HG03159 (cell line): ENCODE measurements around the gene ATXN7L1.

Source experiments
- ATAC-seq: cut with Tn5 transposase; IDR thresholded peaks from one replicate; pipeline ENCODE4 v1.9.1; 2021; ENCODE audit warnings: mild to moderate bottlenecking, moderate library complexity; ENCODE audit not compliant: unreplicated experiment

The ATXN7L1 gene

GRCh38 chr7:105651798-105652197 lies 224.6 kb downstream of the ATXN7L1 start:
- no peak for ATAC-seq

GRCh38 chr7:105650382-105650970 lies 225.9 kb downstream of the ATXN7L1 start:
- no peak for ATAC-seq

GRCh38 chr7:105649727-105650381 lies 226.5 kb downstream of the ATXN7L1 start:
- no peak for ATAC-seq

DNA sequence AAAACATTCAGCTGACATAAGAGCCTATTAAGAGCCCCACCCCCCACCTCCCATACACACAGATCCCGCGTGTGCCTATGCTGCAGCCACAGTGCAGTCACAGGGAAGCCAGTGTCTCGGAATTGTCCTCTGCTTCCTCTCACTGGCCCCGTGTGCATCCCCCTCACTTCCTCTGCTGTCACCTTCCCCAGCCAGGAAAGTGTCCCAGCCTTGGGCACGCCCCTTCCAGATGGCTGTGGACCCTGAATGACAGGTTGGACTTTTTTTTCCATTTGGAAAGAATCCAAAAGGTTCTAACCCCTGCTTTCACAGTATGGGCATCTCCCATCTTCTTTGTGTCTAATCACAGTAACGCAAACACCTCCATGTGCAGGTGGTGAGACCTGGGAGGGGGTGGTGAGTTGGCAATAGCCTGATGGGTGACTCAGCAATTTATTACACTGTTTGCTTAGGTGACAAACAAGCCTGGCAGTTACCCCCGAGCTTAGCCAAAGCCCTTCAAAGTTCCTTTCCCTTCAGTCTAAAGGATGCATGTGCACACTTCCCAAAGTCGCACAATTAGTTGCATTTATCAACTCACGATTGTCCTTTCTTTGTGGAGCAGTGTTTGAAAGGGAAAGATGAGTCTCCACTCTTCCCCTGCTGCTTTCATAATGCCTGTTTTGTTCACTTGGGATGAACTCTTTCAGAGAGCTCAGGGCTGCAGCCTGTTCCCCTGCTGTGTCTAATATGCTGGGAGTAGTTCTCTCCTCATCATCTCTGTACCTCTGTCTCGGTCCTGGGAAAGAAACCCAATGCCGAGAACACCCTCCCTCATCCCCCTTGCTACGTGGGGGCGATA lies 227.6 kb downstream of the ATXN7L1 start:
- ATAC-seq, result no peak

DNA sequence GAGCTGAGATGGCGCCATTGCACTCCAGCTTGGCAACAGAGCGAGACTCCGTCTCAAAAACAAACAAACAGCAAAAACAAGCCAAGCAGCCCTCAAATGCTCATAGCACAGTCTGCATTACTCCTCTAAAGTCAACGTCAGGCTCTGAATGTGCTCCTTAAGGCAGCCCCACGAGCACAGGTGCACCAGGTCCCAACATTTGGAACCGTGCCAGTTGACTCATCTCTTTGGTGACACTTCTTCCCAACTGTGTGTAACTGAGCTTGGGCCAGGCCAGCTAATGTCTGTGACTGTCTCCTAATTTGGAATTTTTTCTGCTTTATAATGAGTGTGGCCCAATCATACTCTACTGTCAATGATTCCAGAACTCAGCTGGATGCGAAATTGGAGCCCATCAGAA lies 228.8 kb downstream of the ATXN7L1 start:
- ATAC-seq, result no peak

DNA sequence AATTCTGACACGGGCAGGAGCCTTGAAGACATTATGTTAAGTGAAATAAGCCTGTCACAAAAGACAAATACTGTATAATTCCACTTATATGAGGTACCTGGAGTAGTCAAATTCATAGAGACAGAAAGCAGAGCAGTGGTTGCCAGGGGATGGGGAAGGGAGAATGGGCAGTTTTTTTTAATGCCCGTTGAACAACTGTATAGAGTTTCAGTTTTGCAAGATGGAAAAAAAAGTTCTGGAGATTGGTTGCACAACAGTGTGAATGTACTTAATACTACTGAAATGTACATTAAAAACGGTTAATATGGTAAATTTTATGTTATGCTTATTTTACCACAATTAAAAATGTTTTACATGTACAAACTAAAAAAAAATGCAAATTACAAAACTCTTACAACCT lies 231.5 kb downstream of the ATXN7L1 start:
- no peak for ATAC-seq

- ATAC-seq, result no peak
These were observed 232.5 kb downstream of the ATXN7L1 start for GRCh38 chr7:105643851-105644250.

- ATAC-seq, result no peak
These were observed 233.0 kb downstream of the ATXN7L1 start for GRCh38 chr7:105643384-105643783.

GRCh38 chr7:105642264-105642663 lies 234.1 kb downstream of the ATXN7L1 start:
- no peak for ATAC-seq

DNA sequence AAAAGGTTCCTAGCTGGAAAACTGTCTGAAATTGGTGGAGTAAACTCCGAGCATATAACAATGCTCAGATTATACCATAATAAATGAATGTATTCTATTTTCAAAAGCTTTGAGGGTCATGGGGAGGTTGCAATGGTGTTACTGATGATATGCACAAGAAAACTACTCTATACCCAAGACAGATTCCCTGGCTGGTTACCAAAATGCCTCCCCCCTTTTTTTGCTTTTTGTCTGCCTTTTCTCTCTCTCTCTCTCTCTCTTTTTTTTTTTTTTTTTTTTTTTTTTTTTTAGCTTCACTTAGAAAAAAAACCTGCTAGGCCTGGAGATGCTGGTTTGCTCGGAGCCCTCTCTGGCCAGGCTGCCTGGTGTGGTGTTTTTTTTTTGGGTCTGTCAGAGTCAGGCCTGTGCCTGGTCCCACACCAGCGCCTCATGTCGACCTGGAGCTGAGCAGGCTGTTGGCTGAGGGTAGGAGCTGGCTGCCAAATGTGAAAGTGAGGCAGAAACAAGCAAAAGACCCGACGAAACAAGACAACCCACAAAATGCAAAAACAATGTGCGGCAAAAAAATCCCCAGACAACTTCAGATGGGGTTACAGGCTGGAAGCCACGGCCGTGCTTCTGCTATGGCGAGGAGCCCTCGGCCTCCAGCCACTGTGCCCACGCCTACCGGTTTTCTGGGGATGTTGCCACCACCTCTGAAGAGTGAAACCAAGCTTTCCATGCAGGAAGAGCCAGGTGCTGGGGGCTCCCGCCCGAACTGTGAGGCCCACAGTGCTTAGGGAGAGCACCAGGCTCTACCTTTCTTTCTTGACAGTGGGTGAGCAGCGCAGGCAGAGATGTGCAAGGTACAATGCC lies 235.2 kb downstream of the ATXN7L1 start:
- ATAC-seq, result no peak

DNA sequence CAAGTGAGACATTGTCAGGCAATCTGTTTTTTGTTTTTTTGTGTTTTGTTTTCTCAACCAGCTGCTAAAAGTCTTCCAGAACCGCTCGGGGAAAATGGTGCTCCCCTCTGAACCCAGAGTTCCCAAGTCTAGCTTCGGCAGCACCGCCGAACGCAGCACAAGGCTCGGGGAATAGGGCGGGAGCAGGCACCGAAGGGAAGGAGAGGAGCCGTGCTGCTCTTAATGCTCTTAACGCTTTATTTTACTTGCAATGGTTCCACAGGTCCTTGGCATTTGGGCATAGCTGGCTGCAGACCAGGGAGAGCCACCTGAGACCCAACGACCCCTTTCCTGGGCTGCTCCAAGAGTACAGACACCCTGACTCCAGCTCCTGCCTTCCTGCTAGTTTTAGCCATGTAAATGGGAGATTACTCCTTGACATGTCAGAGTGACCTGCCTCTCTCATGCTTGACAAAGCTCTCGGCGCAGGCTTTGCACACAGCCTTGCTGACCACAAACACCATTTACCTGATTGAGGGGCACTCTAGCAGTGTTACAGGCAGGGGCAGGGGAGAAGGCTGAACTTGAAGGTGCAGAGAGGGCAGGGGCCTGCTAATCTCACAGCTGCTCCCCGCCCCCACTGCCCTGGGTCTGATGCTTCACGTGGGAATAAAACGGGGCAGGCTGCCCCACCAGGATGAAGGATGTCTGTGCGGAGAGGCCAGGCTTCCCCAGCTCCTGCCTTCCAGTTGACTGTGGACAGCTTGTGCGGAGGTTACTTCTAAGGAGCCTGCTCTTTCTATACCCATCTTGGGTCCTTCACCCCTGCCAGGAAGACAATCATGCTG lies 236.5 kb downstream of the ATXN7L1 start:
- no peak for ATAC-seq

DNA sequence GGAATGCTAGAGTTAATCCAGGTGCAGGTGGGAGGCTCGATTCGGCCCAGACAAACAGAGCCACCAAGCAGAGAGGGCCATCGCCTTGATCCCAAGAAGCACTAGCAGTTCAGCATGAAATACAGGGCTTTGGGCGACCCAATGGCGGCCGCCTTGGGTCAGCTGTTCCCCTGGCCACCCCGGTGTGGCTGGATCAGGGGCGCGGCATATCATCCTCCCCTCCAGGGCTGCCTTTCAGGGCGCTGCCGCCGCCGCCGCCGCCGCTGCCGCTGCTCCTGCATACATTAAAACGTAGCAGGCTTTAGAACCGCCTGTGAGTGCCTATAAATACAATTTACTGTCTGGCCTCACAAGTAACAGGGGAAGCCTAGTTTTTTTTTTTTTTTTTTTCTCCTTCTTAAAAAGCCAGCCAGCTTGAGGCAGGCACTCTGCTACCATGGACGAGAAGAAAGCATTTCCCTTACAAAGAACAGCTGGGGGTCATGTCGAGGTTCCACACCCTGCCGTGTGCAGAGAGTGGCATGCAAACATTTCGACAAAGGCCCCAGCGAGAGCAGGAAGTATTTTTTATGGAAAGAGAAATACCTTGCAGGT lies 237.4 kb downstream of the ATXN7L1 start:
- no peak for ATAC-seq

DNA sequence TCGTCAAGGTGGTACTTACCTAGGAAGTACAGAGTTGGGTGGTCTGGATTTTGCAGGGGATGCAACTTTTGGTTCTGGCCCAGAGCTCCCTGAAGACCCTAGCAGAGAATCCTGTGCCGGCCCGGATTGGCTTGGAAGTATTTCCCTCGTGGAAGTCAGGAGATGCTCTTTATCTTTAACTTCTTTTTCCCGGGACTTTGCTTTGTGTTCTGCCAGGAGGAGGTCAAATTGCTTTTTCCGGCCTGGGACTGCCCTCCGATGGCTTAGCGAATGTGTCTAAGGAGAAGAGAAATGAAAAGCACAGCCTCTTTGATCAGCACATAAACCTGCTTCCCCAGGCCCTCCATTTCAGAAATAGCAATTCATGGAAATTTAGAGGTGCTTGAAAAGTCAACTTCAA lies 238.1 kb downstream of the ATXN7L1 start:
- no peak for ATAC-seq

DNA sequence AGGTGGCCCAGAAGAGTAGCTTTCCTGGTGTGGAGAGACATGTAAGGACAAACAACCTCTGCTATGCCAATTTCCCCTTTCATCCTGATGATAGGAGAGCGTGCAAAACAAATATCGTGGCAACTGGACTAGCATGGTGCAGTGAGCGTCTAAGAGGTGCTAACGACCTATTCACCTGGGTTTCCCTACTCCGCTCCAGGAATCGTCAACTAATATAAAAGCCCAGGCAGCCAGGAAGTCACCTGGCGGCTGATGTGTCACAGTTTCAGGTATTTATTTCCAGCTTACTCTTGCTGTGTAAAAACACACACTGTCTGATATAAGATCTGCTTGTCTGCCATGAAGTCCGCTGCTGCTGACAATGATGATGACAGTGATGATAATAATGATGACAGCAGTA lies 238.6 kb downstream of the ATXN7L1 start:
- no peak for ATAC-seq

GRCh38 chr7:105636982-105637381 lies 239.4 kb downstream of the ATXN7L1 start:
- no peak for ATAC-seq

DNA sequence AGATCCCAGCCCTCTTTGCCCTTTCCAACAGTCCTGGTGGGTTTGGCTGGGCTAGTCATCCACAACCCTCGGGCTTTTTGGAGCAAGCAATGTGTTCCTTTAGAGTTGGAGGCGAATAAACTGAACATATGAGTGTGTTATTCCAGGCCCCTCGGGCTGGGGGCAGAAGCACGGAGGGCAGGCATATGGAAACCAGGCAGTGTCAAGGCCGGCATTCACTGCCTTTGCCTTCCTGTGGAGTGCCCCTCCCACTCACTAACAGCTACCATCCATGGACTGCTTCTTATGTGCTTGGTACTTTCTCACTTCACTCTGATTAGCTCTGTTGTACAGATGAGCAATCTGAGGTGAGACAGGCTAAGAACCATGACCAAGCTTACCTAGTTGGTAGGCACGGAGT lies 241.2 kb downstream of the ATXN7L1 start:
- ATAC-seq, result no peak

DNA sequence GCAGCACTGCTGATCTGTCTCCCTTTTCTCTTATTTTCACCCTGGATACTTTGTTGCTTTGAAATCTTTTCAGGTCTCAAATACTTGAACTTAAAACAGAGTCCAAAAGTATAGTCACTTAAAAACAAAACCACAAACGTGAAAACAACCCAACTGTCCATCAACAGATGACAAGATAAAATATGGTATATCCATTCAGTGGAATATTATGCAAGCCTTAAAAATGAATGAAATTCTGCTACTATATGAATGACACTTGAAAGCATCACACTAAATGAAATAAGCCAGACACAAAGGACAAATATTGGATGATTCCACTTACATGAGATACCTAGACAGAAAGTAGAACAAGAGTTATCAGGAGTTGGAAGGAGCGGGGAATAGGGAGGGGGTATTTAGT lies 250.4 kb downstream of the ATXN7L1 start:
- no peak for ATAC-seq

DNA sequence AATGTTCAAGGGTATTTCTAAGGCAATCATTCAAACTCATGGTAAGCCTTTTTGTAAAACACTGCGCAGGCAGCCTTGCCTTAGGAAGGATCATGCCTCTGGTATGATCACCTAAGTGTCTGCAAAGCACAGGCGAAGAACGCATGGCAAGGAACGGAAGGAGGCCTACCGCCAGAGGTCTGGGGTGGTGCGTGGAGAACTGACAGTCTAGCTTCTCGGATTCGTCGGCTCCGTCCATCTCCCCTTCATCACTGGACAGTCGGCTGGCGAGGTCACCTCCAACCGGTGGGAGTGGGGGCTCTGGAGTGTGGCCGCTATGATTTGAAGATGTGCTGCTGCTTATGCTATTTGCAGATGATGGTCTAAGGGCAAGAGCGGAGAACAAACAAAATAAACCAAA lies 252.5 kb downstream of the ATXN7L1 start:
- no peak for ATAC-seq

DNA sequence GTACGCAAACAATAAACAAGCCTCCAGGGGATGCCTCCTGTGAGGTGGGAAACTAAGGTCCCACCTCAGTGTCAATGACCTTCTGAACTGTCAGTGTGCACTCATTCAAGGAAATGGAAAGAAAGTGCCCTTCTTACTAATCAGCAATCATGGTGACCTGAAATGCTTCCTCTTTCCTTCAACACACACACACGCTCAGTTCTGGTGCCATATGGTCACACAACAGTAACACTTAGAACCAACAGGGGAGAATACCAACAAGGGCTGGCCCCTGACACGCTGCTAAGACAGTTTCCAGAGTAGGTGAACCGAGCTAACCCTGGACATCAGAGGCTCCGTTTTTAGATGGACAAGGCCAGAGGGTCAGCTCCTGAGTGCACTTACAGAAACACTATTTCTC lies 253.0 kb downstream of the ATXN7L1 start:
- ATAC-seq, result no peak
